ENCODE measurements around the gene NCKAP5L.

The NCKAP5L gene, protein sequence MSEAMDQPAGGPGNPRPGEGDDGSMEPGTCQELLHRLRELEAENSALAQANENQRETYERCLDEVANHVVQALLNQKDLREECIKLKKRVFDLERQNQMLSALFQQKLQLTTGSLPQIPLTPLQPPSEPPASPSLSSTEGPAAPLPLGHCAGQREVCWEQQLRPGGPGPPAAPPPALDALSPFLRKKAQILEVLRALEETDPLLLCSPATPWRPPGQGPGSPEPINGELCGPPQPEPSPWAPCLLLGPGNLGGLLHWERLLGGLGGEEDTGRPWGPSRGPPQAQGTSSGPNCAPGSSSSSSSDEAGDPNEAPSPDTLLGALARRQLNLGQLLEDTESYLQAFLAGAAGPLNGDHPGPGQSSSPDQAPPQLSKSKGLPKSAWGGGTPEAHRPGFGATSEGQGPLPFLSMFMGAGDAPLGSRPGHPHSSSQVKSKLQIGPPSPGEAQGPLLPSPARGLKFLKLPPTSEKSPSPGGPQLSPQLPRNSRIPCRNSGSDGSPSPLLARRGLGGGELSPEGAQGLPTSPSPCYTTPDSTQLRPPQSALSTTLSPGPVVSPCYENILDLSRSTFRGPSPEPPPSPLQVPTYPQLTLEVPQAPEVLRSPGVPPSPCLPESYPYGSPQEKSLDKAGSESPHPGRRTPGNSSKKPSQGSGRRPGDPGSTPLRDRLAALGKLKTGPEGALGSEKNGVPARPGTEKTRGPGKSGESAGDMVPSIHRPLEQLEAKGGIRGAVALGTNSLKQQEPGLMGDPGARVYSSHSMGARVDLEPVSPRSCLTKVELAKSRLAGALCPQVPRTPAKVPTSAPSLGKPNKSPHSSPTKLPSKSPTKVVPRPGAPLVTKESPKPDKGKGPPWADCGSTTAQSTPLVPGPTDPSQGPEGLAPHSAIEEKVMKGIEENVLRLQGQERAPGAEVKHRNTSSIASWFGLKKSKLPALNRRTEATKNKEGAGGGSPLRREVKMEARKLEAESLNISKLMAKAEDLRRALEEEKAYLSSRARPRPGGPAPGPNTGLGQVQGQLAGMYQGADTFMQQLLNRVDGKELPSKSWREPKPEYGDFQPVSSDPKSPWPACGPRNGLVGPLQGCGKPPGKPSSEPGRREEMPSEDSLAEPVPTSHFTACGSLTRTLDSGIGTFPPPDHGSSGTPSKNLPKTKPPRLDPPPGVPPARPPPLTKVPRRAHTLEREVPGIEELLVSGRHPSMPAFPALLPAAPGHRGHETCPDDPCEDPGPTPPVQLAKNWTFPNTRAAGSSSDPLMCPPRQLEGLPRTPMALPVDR (N-terminal part only)

DNA sequence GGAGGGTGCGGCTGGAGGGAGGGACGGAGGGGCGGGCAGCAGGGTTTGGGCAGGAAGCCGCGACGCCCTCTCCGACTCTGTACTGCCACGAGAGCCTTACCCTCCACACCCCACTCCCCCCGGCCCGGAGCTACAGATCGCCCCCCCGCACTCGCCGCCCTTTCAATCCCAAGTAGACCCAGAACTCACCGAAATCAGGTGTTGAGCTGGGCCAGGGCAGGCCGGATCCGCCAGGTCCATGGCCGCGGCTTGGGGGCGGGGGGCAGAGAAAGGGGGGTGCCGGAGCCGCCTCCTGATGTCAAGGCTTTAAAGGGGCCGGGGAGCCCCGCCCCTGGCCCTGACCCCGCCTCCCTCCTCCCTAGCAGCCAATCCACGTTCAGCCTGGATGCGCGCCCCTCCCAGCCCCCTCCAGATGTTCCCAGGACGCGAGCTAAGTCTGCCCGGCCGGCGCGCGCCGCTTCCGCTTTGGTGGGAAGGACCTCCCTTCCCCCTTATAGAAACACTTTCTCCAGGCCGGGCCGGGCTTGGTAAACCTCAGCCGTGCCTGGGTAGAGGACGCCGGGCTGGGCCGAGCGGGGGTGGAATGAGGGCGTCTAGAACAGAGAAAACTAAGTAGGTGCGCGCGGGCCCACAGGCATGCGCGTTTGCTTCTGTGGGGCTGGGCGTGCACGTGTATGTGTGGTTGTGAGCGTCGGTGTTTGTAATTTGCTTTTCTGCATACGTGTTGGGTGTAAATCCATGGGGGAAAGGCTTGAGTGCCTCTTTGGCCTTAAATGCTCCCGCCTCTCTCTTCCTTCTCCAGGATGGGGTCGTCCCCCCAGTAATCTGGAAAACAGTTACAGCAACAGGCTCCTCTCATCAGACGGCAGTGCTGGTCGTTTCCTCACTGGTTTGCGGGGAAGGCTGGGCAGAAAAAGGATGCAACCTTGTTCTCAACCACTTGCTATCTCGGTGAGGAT is at the start of gene NCKAP5L:
TSS of gene NCKAP5L (minus strand) at position 281 of the 959 bp plus-strand sequence. CDS start 24,369 bp downstream, outside the sequence.
- peak; percentile 90 for ATAC-seq
- TF ChIP-seq, protein P1, sequence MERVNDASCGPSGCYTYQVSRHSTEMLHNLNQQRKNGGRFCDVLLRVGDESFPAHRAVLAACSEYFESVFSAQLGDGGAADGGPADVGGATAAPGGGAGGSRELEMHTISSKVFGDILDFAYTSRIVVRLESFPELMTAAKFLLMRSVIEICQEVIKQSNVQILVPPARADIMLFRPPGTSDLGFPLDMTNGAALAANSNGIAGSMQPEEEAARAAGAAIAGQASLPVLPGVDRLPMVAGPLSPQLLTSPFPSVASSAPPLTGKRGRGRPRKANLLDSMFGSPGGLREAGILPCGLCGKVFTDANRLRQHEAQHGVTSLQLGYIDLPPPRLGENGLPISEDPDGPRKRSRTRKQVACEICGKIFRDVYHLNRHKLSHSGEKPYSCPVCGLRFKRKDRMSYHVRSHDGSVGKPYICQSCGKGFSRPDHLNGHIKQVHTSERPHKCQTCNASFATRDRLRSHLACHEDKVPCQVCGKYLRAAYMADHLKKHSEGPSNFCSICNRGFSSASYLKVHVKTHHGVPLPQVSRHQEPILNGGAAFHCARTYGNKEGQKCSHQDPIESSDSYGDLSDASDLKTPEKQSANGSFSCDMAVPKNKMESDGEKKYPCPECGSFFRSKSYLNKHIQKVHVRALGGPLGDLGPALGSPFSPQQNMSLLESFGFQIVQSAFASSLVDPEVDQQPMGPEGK (CRISPR knock-in tag; IDR thresholded peaks at IDR 0.05; ENCODE audit: borderline replicate concordance) = peak; percentile 25; the same call in 1 of the 2 replicates
- no peak for TF ChIP-seq ARNTL (CRISPR knock-in tag; IDR thresholded peaks at IDR 0.05; ENCODE audit: borderline replicate concordance, low read depth)

DNA sequence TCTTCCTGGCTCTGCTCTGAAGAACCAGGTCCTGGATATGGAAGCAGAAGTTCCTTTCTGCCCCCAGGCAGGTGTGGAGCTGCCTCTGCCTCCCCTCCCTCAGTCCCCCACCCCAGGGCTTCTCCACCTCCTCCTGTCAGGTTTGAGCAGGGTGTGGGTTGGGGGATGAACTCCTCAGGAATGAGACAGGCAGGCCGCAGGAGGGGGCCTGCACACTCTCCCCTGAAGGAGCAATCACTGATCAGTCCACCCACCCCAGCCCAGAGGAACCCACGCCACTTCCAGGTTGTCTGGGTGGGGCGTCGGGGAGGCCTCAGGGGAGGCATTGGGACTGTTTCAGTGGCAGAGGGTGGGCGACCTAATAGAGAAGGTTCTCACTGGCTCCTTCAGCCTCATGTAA is 48.9 kb upstream of the NCKAP5L start:
- ATAC-seq = no peak
- TF ChIP-seq, protein P2, sequence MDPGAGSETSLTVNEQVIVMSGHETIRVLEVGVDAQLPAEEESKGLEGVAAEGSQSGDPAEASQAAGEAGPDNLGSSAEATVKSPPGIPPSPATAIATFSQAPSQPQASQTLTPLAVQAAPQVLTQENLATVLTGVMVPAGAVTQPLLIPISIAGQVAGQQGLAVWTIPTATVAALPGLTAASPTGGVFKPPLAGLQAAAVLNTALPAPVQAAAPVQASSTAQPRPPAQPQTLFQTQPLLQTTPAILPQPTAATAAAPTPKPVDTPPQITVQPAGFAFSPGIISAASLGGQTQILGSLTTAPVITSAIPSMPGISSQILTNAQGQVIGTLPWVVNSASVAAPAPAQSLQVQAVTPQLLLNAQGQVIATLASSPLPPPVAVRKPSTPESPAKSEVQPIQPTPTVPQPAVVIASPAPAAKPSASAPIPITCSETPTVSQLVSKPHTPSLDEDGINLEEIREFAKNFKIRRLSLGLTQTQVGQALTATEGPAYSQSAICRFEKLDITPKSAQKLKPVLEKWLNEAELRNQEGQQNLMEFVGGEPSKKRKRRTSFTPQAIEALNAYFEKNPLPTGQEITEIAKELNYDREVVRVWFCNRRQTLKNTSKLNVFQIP (CRISPR knock-in tag; IDR thresholded peaks at IDR 0.05; ENCODE audit: borderline replicate concordance, low read depth) = no peak
- TF ChIP-seq RARB (CRISPR knock-in tag; IDR thresholded peaks at IDR 0.05) (no peak), TOX (CRISPR knock-in tag; IDR thresholded peaks at IDR 0.05; ENCODE audit: borderline replicate concordance) (no peak), ISL1 (CRISPR knock-in tag; IDR thresholded peaks at IDR 0.05) (no peak), ZNF70 (CRISPR knock-in tag; IDR thresholded peaks at IDR 0.05) (no peak), ZFP30 (CRISPR knock-in tag; IDR thresholded peaks at IDR 0.05) (no peak), TCF4 (CRISPR knock-in tag; IDR thresholded peaks at IDR 0.05; ENCODE audit: borderline replicate concordance) (no peak)
- TF ChIP-seq, protein P1 (CRISPR knock-in tag; IDR thresholded peaks at IDR 0.05; ENCODE audit: borderline replicate concordance) = no peak

DNA sequence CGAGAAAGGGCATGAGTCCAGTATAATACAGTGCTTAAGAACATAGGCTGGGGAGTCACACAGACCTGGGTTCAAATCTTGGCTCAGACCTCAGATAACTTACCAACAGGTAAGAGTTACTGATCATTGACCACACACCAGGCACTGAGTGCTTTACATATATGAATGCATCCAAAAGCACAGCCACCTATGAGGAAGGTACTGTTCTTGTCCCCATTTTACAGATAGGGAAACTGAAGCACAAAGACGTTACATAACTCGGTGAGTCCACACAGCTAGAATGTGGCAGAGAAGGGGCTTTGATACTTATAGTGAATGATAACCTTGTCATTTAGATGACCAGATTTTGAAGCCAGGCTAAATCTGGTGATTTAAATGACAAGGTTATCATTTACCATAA is 47.9 kb upstream of the NCKAP5L start:
- no peak for ATAC-seq
- TF ChIP-seq, protein P2 (CRISPR knock-in tag; IDR thresholded peaks at IDR 0.05; ENCODE audit: borderline replicate concordance, low read depth) = no peak
- TF ChIP-seq BACH2 (CRISPR knock-in tag; IDR thresholded peaks at IDR 0.05; ENCODE audit: borderline replicate concordance) (no peak), TOX (CRISPR knock-in tag; IDR thresholded peaks at IDR 0.05; ENCODE audit: borderline replicate concordance) (no peak), PPARA (CRISPR knock-in tag; IDR thresholded peaks at IDR 0.05; ENCODE audit: borderline replicate concordance) (no peak), ISL1 (CRISPR knock-in tag; IDR thresholded peaks at IDR 0.05) (no peak), RARB (CRISPR knock-in tag; IDR thresholded peaks at IDR 0.05) (no peak), ZNF565 (CRISPR knock-in tag; conservative IDR thresholded peaks at IDR 0.05; ENCODE audit: low read depth) (no peak), ZFP30 (CRISPR knock-in tag; IDR thresholded peaks at IDR 0.05) (no peak), ARNTL (CRISPR knock-in tag; IDR thresholded peaks at IDR 0.05; ENCODE audit: borderline replicate concordance, low read depth) (no peak), CSDC2 (CRISPR knock-in tag; IDR thresholded peaks at IDR 0.05) (no peak), ZNF70 (CRISPR knock-in tag; IDR thresholded peaks at IDR 0.05) (no peak), GLIS3 (CRISPR knock-in tag; IDR thresholded peaks at IDR 0.05) (no peak), SNAI2 (CRISPR knock-in tag; IDR thresholded peaks at IDR 0.05) (no peak), ZNF8 (CRISPR knock-in tag; IDR thresholded peaks at IDR 0.05) (no peak), TCF4 (CRISPR knock-in tag; IDR thresholded peaks at IDR 0.05; ENCODE audit: borderline replicate concordance) (no peak)
- TF ChIP-seq, protein P3, sequence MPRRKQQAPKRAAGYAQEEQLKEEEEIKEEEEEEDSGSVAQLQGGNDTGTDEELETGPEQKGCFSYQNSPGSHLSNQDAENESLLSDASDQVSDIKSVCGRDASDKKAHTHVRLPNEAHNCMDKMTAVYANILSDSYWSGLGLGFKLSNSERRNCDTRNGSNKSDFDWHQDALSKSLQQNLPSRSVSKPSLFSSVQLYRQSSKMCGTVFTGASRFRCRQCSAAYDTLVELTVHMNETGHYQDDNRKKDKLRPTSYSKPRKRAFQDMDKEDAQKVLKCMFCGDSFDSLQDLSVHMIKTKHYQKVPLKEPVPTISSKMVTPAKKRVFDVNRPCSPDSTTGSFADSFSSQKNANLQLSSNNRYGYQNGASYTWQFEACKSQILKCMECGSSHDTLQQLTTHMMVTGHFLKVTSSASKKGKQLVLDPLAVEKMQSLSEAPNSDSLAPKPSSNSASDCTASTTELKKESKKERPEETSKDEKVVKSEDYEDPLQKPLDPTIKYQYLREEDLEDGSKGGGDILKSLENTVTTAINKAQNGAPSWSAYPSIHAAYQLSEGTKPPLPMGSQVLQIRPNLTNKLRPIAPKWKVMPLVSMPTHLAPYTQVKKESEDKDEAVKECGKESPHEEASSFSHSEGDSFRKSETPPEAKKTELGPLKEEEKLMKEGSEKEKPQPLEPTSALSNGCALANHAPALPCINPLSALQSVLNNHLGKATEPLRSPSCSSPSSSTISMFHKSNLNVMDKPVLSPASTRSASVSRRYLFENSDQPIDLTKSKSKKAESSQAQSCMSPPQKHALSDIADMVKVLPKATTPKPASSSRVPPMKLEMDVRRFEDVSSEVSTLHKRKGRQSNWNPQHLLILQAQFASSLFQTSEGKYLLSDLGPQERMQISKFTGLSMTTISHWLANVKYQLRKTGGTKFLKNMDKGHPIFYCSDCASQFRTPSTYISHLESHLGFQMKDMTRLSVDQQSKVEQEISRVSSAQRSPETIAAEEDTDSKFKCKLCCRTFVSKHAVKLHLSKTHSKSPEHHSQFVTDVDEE (CRISPR knock-in tag; IDR thresholded peaks at IDR 0.05) = no peak
- TF ChIP-seq, protein P1 (CRISPR knock-in tag; IDR thresholded peaks at IDR 0.05; ENCODE audit: borderline replicate concordance) = no peak
